ENCODE results near the gene TMEM242.

- TF ChIP-seq CTCF (conservative IDR thresholded peaks at IDR 0.05; ENCODE audit: low read length): no peak
- no peak for TF ChIP-seq EZH2phosphoT487 (IDR thresholded peaks at IDR 0.05; ENCODE audit: borderline replicate concordance)
Measured at GRCh38 chr6:157265635-157266034, 57.7 kb downstream of the TMEM242 start.

All from Loucy (cell line).